CD4-positive, CD25-positive, alpha-beta regulatory T cell (primary cell): Measurements from ENCODE around the gene TELO2. TPM values are rescaled to one million over a fixed set of nuclear protein-coding genes. Genes with fewer than 3 reads are reported as not detected.
A peak's percentile ranks its signal among the peaks of the same experiment; 100 is the strongest.

Experiments
- ATAC-seq, 2 donors: fragments of 150-1000 bp; cut with Tn5 transposase; one replicate each; pipeline ENCODE4 v1.10.0; 2021; ENCODE audit warnings: low read depth in 2 of 2, moderate number of reproducible peaks in 2 of 2, moderate library complexity in 1 of 2
- DNase-seq, 3 donors: peaks; one replicate each; pipeline versions ENCODE4 v3.0.0 to v3.0.0-alpha.2; 2012 to 2022; ENCODE audit warnings: mixed read lengths in 1 of 3
- H3K27ac ChIP-seq: one replicate; pipeline ENCODE4 v1.7.0; 2013; ENCODE audit warnings: mild to moderate bottlenecking, low read length; ENCODE audit not compliant: insufficient read depth, poor library complexity, severe bottlenecking
- H3K27me3 ChIP-seq: one replicate; pipeline ENCODE4 v1.7.0; 2013; ENCODE audit warnings: low read length; ENCODE audit not compliant: control insufficient read depth, insufficient read depth
- H3K36me3 ChIP-seq: one replicate; pipeline ENCODE4 v1.7.0; 2013; ENCODE audit warnings: mild to moderate bottlenecking, low read length, moderate library complexity; ENCODE audit not compliant: control insufficient read depth, insufficient read depth
- H3K4me1 ChIP-seq: 2 replicates; pipeline ENCODE4 v1.7.0; 2013; ENCODE audit warnings: mild to moderate bottlenecking, low read length; ENCODE audit not compliant: insufficient read depth, control insufficient read depth, poor library complexity, severe bottlenecking
- H3K4me3 ChIP-seq: one replicate; pipeline ENCODE4 v1.7.0; 2013; ENCODE audit warnings: low read depth, mild to moderate bottlenecking, low read length, moderate library complexity
- H3K9me3 ChIP-seq, 2 experiments: 1 replicate in 1 of 2; 2 replicates in 1 of 2; pipeline ENCODE4 v1.7.0; 2013; ENCODE audit warnings: low read length in 2 of 2, mild to moderate bottlenecking in 1 of 2, moderate library complexity in 1 of 2; ENCODE audit not compliant: control insufficient read depth in 2 of 2
- H3K27ac Mint-ChIP-seq, 3 donors: one replicate each; pipeline ENCODE4 v1.8.0; 2020 to 2022; ENCODE audit warnings: mild to moderate bottlenecking in 3 of 3, mixed read lengths in 3 of 3, moderate library complexity in 2 of 3
- H3K27me3 Mint-ChIP-seq: one replicate; pipeline ENCODE4 v1.8.0; 2022; ENCODE audit warnings: mild to moderate bottlenecking, mixed read lengths
- H3K36me3 Mint-ChIP-seq: one replicate; pipeline ENCODE4 v1.8.0; 2020; ENCODE audit warnings: mixed read lengths
- H3K4me1 Mint-ChIP-seq, 4 donors: one replicate each; pipeline ENCODE4 v1.8.0; 2020 to 2022; ENCODE audit warnings: mixed read lengths in 4 of 4, mild to moderate bottlenecking in 1 of 4
- H3K4me3 Mint-ChIP-seq, 4 donors: one replicate each; pipeline ENCODE4 v1.8.0; 2020 to 2022; ENCODE audit warnings: mild to moderate bottlenecking in 4 of 4, mixed read lengths in 4 of 4, moderate library complexity in 3 of 4
- H3K9me3 Mint-ChIP-seq, 7 donors: one replicate each; pipeline ENCODE4 v1.8.0; 2020 to 2022; ENCODE audit warnings: mixed read lengths in 7 of 7, mild to moderate bottlenecking in 3 of 7, moderate library complexity in 2 of 7
- polyA plus RNA-seq, 4 donors: library from polyadenylated mRNA; unstranded; fragments of 300-500 nt; fragmentation: Illumina TruSeq; gene quantifications; one replicate each; pipeline ENCODE4 v1.2.3, GENCODE V29; 2021
- total RNA-seq: library from RNA; stranded (reverse); gene quantifications from one replicate; pipeline ENCODE4 v1.2.3, GENCODE V29; 2022

Gene TELO2
- total and polyA plus RNA-seq, 5 donors from 2014 or later = 9.1 to 27.4 (median 12.0) TPM

DNA sequence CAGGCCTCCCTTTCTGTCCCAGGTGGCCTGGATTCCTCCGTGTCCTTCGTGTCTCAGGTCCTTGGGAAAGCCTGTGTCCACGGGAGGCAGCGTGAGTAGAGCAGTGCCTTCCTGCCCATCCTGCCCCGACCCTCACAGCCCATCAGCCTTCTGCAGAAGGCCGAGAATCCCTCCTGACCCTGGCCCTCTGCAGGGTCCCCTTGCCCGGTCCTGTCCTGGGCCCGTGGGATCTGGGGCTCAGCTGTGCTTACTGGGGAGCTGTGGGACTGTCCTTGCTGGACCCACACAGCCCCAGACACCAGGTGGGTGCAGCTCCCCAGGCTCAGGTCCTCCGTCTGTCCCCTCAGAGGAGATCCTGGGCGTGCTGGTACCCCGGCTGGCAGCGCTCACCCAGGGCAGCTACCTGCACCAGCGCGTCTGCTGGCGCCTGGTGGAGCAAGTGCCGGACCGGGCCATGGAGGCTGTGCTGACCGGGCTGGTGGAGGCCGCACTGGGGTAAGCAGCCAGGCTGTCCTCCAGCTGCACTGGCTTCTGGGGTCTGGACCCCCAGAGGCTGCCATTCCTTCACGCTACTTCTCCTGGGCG is 3.9 kb downstream of the TELO2 start:
- Mint-ChIP-seq H3K36me3 (no peaks in the 10 kb centered on the region), H3K9me3 (no peaks in the 10 kb centered on the region), H3K4me1 (peaks cover 5 to 18% (median 7%) of the 10 kb centered on the region in 4 donors), H3K27me3 (no peaks in the 10 kb centered on the region), H3K4me3 (no peak overlapping the region), H3K27ac (no peak overlapping the region)
- no peak overlapping the region for H3K27ac ChIP-seq
- ATAC-seq = no peak
- peaks cover 20% of the 10 kb centered on the region for H3K4me1 ChIP-seq
- no peak for DNase-seq
- no peak overlapping the region for H3K4me3 ChIP-seq
- H3K27me3 ChIP-seq = no peaks in the 10 kb centered on the region
- no peaks in the 10 kb centered on the region for H3K9me3 ChIP-seq
- H3K36me3 ChIP-seq = peaks cover 4% of the 10 kb centered on the region

DNA sequence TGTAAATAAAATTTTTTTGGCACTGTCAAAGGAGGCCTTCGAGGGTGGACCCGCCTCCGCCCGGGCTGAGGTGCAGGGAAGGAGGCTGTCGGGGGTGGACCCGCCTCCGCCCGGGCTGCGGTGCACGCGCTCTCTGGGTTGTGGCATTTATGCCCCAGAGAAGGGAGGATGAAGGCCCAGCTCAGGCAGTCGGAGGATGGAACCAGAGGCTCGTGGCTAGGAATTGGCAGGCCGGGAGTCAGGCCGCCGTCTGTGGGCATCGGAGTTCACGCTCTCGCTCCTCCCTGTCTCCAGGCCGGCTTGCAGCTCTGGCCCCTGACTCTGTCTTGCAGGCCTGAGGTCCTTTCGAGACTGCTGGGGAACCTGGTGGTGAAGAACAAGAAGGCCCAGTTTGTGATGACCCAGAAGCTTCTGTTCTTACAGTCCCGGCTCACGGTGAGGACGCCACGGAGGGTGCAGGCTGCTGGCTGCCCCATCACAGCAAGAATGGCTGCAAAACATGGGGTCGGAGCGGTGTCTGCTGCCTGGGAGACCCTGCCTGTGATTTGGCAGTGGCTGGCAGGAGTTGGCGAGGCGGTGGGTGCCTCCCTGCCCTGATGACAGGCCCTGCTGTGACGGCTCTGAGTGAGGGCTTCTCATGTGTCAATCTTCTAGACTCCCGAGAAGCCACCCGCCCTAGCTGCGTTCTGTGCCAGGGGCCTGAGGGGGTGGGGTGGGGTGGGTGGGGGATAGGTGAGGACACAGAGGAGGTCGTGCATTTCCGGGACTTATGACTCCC is 5.9 kb downstream of the TELO2 start:
- Mint-ChIP-seq H3K36me3 (no peaks in the 10 kb centered on the region), H3K4me1 (peaks cover 0 to 7% (median 0%) of the 10 kb centered on the region in 4 donors), H3K9me3 (no peaks in the 10 kb centered on the region), H3K4me3 (peak overlapping the region in 1 of 4 donors; percentile 15), H3K27me3 (no peaks in the 10 kb centered on the region), H3K27ac (no peak overlapping the region)
- ATAC-seq = no peak
- H3K36me3 ChIP-seq = peaks cover 12% of the 10 kb centered on the region
- no peak for DNase-seq
- peaks cover 5% of the 10 kb centered on the region for H3K4me1 ChIP-seq
- H3K27ac ChIP-seq = no peak overlapping the region
- H3K9me3 ChIP-seq = no peaks in the 10 kb centered on the region
- no peak overlapping the region for H3K4me3 ChIP-seq
- H3K27me3 ChIP-seq = no peaks in the 10 kb centered on the region

GRCh38 chr16:1499756-1500464 is 6.8 kb downstream of the TELO2 start:
- no peaks in the 10 kb centered on the region for H3K27me3 ChIP-seq
- Mint-ChIP-seq H3K4me3 (no peak overlapping the region), H3K36me3 (no peaks in the 10 kb centered on the region), H3K27ac (no peak overlapping the region), H3K27me3 (no peaks in the 10 kb centered on the region), H3K9me3 (no peaks in the 10 kb centered on the region), H3K4me1 (peaks cover 0 to 4% (median 0%) of the 10 kb centered on the region in 4 donors)
- no peak overlapping the region for H3K27ac ChIP-seq
- H3K4me3 ChIP-seq = no peak overlapping the region
- no peaks in the 10 kb centered on the region for H3K9me3 ChIP-seq
- ATAC-seq (no peak), DNase-seq (no peak)
- no peaks in the 10 kb centered on the region for H3K4me1 ChIP-seq
- peaks cover 12% of the 10 kb centered on the region for H3K36me3 ChIP-seq

DNA sequence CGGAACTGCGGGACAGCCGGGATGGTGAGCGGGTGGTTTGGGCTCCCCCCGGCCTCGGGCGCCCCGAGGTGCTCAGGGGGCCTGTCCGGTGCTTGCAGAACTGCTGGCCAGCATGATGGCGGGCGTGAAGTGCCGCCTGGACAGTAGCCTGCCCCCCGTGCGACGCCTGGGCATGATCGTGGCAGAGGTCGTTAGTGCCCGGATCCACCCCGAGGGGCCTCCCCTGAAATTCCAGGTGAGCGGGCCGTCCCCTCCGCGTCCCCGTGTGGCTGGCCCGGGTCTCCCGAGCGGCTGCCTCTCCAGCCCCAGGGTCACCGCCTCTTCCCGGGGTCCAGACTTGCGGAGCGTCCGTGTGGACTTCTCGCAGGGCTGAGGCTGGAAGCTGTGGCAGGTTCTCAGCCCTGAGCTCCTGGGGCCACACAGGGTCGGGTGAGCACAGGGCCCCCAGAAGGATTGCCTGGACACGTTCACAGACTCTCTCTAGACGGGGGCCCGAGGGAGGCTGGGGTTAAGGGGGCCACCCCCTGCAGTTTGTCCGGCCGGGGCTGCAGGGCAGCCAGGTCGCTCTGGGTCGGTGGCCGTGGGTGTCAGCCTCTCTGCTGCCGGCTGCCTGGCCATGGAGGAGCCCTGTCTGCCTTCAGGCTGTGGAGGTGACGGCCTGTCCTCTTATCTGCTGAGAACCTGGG is 7.4 kb downstream of the TELO2 start:
- Histone ChIP-seq H3K36me3 (peaks cover 12% of the 10 kb centered on the region), H3K9me3 (no peaks in the 10 kb centered on the region), H3K4me3 (no peak overlapping the region), H3K27ac (no peak overlapping the region), H3K4me1 (no peaks in the 10 kb centered on the region), H3K27me3 (no peaks in the 10 kb centered on the region)
- H3K4me1 Mint-ChIP-seq = peaks cover 0 to 4% (median 0%) of the 10 kb centered on the region in 4 donors
- no peak overlapping the region for H3K4me3 Mint-ChIP-seq
- no peaks in the 10 kb centered on the region for H3K9me3 Mint-ChIP-seq
- no peak for DNase-seq
- no peak for ATAC-seq
- H3K27me3 Mint-ChIP-seq = no peaks in the 10 kb centered on the region
- H3K27ac Mint-ChIP-seq = no peak overlapping the region
- H3K36me3 Mint-ChIP-seq = no peaks in the 10 kb centered on the region

- peaks cover 12% of the 10 kb centered on the region for H3K36me3 ChIP-seq
- Mint-ChIP-seq H3K4me3 (no peak overlapping the region), H3K27ac (no peak overlapping the region)
These were observed 8.5 kb downstream of the TELO2 start for GRCh38 chr16:1501630-1502029.

GRCh38 chr16:1502092-1503004 is 9.2 kb downstream of the TELO2 start:
- H3K9me3 ChIP-seq = no peaks in the 10 kb centered on the region
- no peaks in the 10 kb centered on the region for H3K4me1 ChIP-seq
- peaks cover 12% of the 10 kb centered on the region for H3K36me3 ChIP-seq
- Mint-ChIP-seq H3K27me3 (no peaks in the 10 kb centered on the region), H3K27ac (no peak overlapping the region), H3K9me3 (no peaks in the 10 kb centered on the region), H3K4me1 (no peaks in the 10 kb centered on the region), H3K4me3 (no peak overlapping the region), H3K36me3 (no peaks in the 10 kb centered on the region)
- H3K27ac ChIP-seq = no peak overlapping the region
- H3K4me3 ChIP-seq = no peak overlapping the region
- ATAC-seq = no peak
- H3K27me3 ChIP-seq = no peaks in the 10 kb centered on the region
- no peak for DNase-seq

More at GRCh38 chr16:1501630-1502029, 8.5 kb downstream of the TELO2 start:
- Mint-ChIP-seq H3K4me1 (peaks cover 0 to 3% (median 0%) of the 10 kb centered on the region in 4 donors), H3K36me3 (no peaks in the 10 kb centered on the region), H3K27me3 (no peaks in the 10 kb centered on the region), H3K9me3 (no peaks in the 10 kb centered on the region)
- no peak for DNase-seq
- Histone ChIP-seq H3K4me1 (no peaks in the 10 kb centered on the region), H3K27ac (no peak overlapping the region), H3K4me3 (no peak overlapping the region), H3K27me3 (no peaks in the 10 kb centered on the region), H3K9me3 (no peaks in the 10 kb centered on the region)
- no peak for ATAC-seq
